ENCODE data around the gene ZNF223. TPM values are rescaled to one million over a fixed set of nuclear protein-coding genes. Genes with fewer than 3 reads are reported as not detected.
A peak's percentile ranks its signal among the peaks of the same experiment; 100 is the strongest.

Gene ZNF223
- total RNA-seq, 2 experiments from 2014 or later: 0.55 to 0.73 TPM

GRCh38 chr19:44076325-44076724, 24.5 kb downstream of the ZNF223 start:
- H3K27me3 Mint-ChIP-seq: no peaks in the 10 kb centered on the region
- H3K27ac Mint-ChIP-seq: no peak overlapping the region
- peaks cover 4% of the 10 kb centered on the region for H3K9me3 Mint-ChIP-seq
- H3K4me1 Mint-ChIP-seq (ENCODE audit: low read depth): peaks cover 16% of the 10 kb centered on the region
- no peak overlapping the region for H3K4me3 Mint-ChIP-seq
- intact Hi-C loops (cut with micrococcal nuclease): no loop called here
- CTCF ChIA-PET: no interaction called here
- peaks cover 30% of the 10 kb centered on the region for H3K36me3 Mint-ChIP-seq
- no peak for DNase-seq
- POLR2A ChIA-PET: no interaction called here

- no peak overlapping the region for H3K27ac Mint-ChIP-seq
- H3K4me3 Mint-ChIP-seq: no peak overlapping the region
- POLR2A ChIA-PET: no interaction called here
- CTCF ChIA-PET: no interaction called here
- H3K9me3 Mint-ChIP-seq: no peaks in the 10 kb centered on the region
- intact Hi-C loops (cut with micrococcal nuclease): loop anchor here (10.0 kb wide), 1 partner anchor 157 kb away; the partner anchor contains the start of gene ZNF45
- peaks cover 10% of the 10 kb centered on the region for H3K36me3 Mint-ChIP-seq
- H3K27me3 Mint-ChIP-seq: no peaks in the 10 kb centered on the region
- no peak for DNase-seq
- peaks cover 11% of the 10 kb centered on the region for H3K4me1 Mint-ChIP-seq (ENCODE audit: low read depth)
These were observed 40.3 kb downstream of the ZNF223 start for GRCh38 chr19:44092108-44092507.

- POLR2A ChIA-PET: no interaction called here
- peaks cover 21% of the 10 kb centered on the region for H3K36me3 Mint-ChIP-seq
These were observed 42.3 kb downstream of the ZNF223 start, which contains the start of gene ZNF224 for GRCh38 chr19:44093931-44094765. ZNF224 (plus strand) TSS chr19:44094361; CDS start chr19:44097874, 3,513 bp downstream.

GRCh38 chr19:44107751-44108150, 55.9 kb downstream of the ZNF223 start:
- Mint-ChIP-seq H3K4me3 (no peak overlapping the region), H3K9me3 (peaks cover 79% of the 10 kb centered on the region), H3K4me1 (ENCODE audit: low read depth) (peaks cover 7% of the 10 kb centered on the region), H3K27ac (no peak overlapping the region), H3K27me3 (no peaks in the 10 kb centered on the region), H3K36me3 (peaks cover 64% of the 10 kb centered on the region)
- CTCF ChIA-PET: no interaction called here
- intact Hi-C loops (cut with micrococcal nuclease): no loop called here
- DNase-seq: no peak
- POLR2A ChIA-PET: no interaction called here

More at GRCh38 chr19:44093931-44094765, 42.3 kb downstream of the ZNF223 start, which contains the start of gene ZNF224:
- Mint-ChIP-seq H3K27me3 (no peaks in the 10 kb centered on the region), H3K9me3 (no peaks in the 10 kb centered on the region), H3K27ac (peak within 1 kb of the TSS; percentile 88), H3K4me3 (peak within 1 kb of the TSS; percentile 95), H3K4me1 (ENCODE audit: low read depth) (peaks cover 14% of the 10 kb centered on the region)
- intact Hi-C loops (cut with micrococcal nuclease): loop anchor here (1.0 to 10.0 kb wide), 5 partner anchors 19 to 159 kb away; partner anchors contain the start of genes ZNF222, ZNF225, ZNF230 and ZNF284
- peak; percentile 90 for DNase-seq
- CTCF ChIA-PET: interaction anchor here (1.3 to 1.7 kb wide), 4 partner anchors 18 to 159 kb away, joined by 3 to 5 read pairs (median 4); partner anchors contain the start of gene ZNF45

GRCh38 chr19:44109458-44109857, 57.6 kb downstream of the ZNF223 start:
- intact Hi-C loops (cut with micrococcal nuclease): no loop called here
- CTCF ChIA-PET: no interaction called here
- peaks cover 47% of the 10 kb centered on the region for H3K36me3 Mint-ChIP-seq
- peaks cover 16% of the 10 kb centered on the region for H3K4me1 Mint-ChIP-seq (ENCODE audit: low read depth)
- no peak overlapping the region for H3K27ac Mint-ChIP-seq
- peaks cover 68% of the 10 kb centered on the region for H3K9me3 Mint-ChIP-seq
- H3K27me3 Mint-ChIP-seq: no peaks in the 10 kb centered on the region
- POLR2A ChIA-PET: no interaction called here
- no peak for DNase-seq
- H3K4me3 Mint-ChIP-seq: no peak overlapping the region

- CTCF ChIA-PET: interaction anchor here (1.3 kb wide), 1 partner anchor 18 kb away, joined by 3 read pairs; the partner anchor contains the start of gene ZNF224
- POLR2A ChIA-PET: no interaction called here
- H3K27ac Mint-ChIP-seq: no peak overlapping the region
- H3K4me3 Mint-ChIP-seq: peak overlapping the region; percentile 36
- H3K9me3 Mint-ChIP-seq: peaks cover 49% of the 10 kb centered on the region
- H3K4me1 Mint-ChIP-seq (ENCODE audit: low read depth): peaks cover 22% of the 10 kb centered on the region
- no peak for DNase-seq
- peaks cover 33% of the 10 kb centered on the region for H3K36me3 Mint-ChIP-seq
- H3K27me3 Mint-ChIP-seq: no peaks in the 10 kb centered on the region
- intact Hi-C loops (cut with micrococcal nuclease): loop anchor here (2.0 to 5.0 kb wide), 3 partner anchors 29 to 130 kb away; partner anchors contain the start of genes ZNF155, ZNF227 and ZNF234
These were observed 60.2 kb downstream of the ZNF223 start for GRCh38 chr19:44111910-44112463.

GRCh38 chr19:44112802-44113137, 60.9 kb downstream of the ZNF223 start:
- peaks cover 22% of the 10 kb centered on the region for H3K4me1 Mint-ChIP-seq (ENCODE audit: low read depth)
- CTCF ChIA-PET: interaction anchor here (1.3 kb wide), 1 partner anchor 18 kb away, joined by 3 read pairs; the partner anchor contains the start of gene ZNF224
- peak overlapping the region; percentile 74 for H3K27ac Mint-ChIP-seq

GRCh38 chr19:44113138-44113783, 61.4 kb downstream of the ZNF223 start, which contains the start of gene ZNF225:
ZNF225 (plus strand) TSS chr19:44113399; CDS start chr19:44115828, 2,429 bp downstream.
- intact Hi-C loops (cut with micrococcal nuclease): loop anchor here (1.0 to 5.0 kb wide), 8 partner anchors 19 to 191 kb away; partner anchors contain the start of genes ZNF155, ZNF224, ZNF227 and ZNF234
- ChIA-PET POLR2A (interaction anchor here (1.3 kb wide), 1 partner anchor 110 kb away, joined by 3 read pairs; no protein-coding TSS in a partner anchor), CTCF (no interaction called here)
- peak within 1 kb of the TSS; percentile 74 for H3K27ac Mint-ChIP-seq
- H3K4me1 Mint-ChIP-seq (ENCODE audit: low read depth): peaks cover 22% of the 10 kb centered on the region
- DNase-seq: peak; percentile 92
- peak within 1 kb of the TSS; percentile 91 for H3K4me3 Mint-ChIP-seq
- no peaks in the 10 kb centered on the region for H3K27me3 Mint-ChIP-seq
- peaks cover 29% of the 10 kb centered on the region for H3K36me3 Mint-ChIP-seq
- peaks cover 36% of the 10 kb centered on the region for H3K9me3 Mint-ChIP-seq

More at GRCh38 chr19:44112802-44113137, 60.9 kb downstream of the ZNF223 start:
- H3K4me3 Mint-ChIP-seq: peak overlapping the region; percentile 91
- POLR2A ChIA-PET: no interaction called here
- peaks cover 30% of the 10 kb centered on the region for H3K36me3 Mint-ChIP-seq
- DNase-seq: no peak
- H3K9me3 Mint-ChIP-seq: peaks cover 41% of the 10 kb centered on the region
- intact Hi-C loops (cut with micrococcal nuclease): loop anchor here (1.0 to 5.0 kb wide), 8 partner anchors 18 to 192 kb away; partner anchors contain the start of genes ZNF155, ZNF224, ZNF227 and ZNF234
- H3K27me3 Mint-ChIP-seq: no peaks in the 10 kb centered on the region

GRCh38 chr19:44113784-44114390, 62.1 kb downstream of the ZNF223 start:
- Mint-ChIP-seq H3K27ac (peak overlapping the region; percentile 74), H3K27me3 (no peaks in the 10 kb centered on the region), H3K4me1 (ENCODE audit: low read depth) (peaks cover 22% of the 10 kb centered on the region), H3K36me3 (peaks cover 31% of the 10 kb centered on the region), H3K9me3 (peaks cover 31% of the 10 kb centered on the region), H3K4me3 (peak overlapping the region; percentile 91)
- intact Hi-C loops (cut with micrococcal nuclease): loop anchor here (1.0 to 5.0 kb wide), 8 partner anchors 20 to 190 kb away; partner anchors contain the start of genes ZNF155, ZNF224, ZNF227 and ZNF234
- ChIA-PET CTCF (interaction anchor here (1.3 kb wide), 1 partner anchor 19 kb away, joined by 4 read pairs; no protein-coding TSS in a partner anchor), POLR2A (interaction anchor here (0.5 to 1.3 kb wide), 3 partner anchors 27 to 213 kb away, joined by 3 read pairs; no protein-coding TSS in a partner anchor)
- peak; percentile 12 for DNase-seq
